RCC 7860 (cell line): ENCODE measurements around the gene P4HTM.

Experiments
- DNase-seq: peaks from one replicate; pipeline ENCODE4 v3.0.0-alpha.2; 2015; ENCODE audit warnings: low spot score
- FAIRE-seq: peaks from 2 replicates; lab custom pipeline; 2012; peaks lifted over from hg19 to GRCh38; lab: Jason Lieb, UNC

P4HTM gene, protein sequence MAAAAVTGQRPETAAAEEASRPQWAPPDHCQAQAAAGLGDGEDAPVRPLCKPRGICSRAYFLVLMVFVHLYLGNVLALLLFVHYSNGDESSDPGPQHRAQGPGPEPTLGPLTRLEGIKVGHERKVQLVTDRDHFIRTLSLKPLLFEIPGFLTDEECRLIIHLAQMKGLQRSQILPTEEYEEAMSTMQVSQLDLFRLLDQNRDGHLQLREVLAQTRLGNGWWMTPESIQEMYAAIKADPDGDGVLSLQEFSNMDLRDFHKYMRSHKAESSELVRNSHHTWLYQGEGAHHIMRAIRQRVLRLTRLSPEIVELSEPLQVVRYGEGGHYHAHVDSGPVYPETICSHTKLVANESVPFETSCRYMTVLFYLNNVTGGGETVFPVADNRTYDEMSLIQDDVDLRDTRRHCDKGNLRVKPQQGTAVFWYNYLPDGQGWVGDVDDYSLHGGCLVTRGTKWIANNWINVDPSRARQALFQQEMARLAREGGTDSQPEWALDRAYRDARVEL

DNA sequence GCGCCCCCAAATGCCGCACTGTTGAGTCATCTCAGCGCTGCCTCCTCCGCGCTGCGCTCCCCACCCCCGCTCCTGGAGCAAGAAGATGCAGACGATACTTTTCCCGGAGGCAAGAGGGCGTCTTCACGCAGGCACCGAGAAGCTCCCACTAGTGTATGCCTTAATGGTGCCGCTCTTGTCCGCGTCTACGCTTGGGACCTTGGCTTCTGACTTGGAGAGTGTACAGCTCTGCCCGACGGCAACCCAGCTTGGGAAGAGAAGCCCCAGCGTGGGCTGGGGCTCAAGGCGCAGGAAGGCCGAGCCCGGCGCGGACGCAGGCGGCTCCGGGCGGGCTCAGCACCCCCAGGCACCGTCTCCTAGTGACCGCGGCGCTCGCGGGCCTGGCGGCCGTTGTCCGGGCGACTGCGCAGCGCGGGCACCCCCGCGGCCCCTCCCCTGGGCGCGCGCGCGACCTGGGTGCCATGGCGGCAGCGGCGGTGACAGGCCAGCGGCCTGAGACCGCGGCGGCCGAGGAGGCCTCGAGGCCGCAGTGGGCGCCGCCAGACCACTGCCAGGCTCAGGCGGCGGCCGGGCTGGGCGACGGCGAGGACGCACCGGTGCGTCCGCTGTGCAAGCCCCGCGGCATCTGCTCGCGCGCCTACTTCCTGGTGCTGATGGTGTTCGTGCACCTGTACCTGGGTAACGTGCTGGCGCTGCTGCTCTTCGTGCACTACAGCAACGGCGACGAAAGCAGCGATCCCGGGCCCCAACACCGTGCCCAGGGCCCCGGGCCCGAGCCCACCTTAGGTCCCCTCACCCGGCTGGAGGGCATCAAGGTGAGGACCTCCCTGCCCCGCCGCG is at the start of gene P4HTM:
P4HTM (plus strand) TSS at position 446 of the 840 bp plus-strand sequence; CDS start at position 462, 16 bp downstream.
- peak; percentile 47 for FAIRE-seq
- DNase-seq = peak; percentile 85

DNA sequence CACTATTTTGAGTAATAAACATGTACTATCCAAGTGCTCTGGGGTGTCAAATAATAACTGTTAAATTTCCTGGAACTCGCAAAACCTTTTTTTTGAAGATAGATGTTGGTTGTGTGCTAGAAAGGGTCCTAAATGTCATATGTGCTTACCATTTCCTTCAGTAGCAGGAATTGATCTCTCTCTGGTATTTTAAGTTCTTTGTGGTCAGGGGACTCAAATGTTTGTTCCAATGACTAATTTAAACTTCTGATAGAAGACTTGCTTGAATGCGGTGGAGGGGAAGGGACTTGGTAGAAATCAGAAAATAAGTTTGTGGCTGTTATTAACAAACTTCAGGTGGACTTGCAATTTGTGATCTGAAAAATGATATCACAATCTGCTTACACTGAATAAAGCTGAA is 44.6 kb upstream of the P4HTM start:
- DNase-seq (no peak), FAIRE-seq (no peak)

DNA sequence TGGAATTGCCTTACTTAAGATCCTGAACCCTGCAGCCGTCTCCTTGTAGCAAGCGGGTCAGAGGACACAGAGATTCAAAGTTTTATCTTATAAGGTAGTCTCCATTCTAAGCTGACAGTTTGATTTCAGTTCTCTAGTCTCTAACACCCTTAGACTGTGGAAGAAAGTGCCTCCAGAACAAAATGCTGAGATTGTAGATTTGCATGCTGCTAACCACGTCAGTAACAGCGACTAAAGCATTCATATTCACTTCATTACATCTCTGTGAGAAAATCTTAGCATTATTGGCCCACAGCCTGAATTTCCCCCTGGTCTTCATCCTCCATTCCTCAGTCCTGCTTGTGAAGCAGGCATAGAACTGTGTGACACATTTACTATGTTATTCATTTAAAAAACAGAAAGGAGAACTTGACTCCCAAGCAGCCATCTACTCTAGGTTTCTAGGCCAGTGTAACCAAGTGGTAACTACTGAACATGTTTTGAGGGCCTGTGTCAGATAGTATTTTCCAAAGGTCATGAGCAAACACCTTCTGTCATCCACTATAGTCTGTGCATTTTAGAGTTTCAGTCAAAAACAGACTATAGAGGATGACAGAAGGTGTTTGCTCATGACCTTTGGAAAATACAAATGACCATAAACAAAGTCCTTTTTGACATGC is 44.0 kb upstream of the P4HTM start:
- DNase-seq (no peak), FAIRE-seq (no peak)

DNA sequence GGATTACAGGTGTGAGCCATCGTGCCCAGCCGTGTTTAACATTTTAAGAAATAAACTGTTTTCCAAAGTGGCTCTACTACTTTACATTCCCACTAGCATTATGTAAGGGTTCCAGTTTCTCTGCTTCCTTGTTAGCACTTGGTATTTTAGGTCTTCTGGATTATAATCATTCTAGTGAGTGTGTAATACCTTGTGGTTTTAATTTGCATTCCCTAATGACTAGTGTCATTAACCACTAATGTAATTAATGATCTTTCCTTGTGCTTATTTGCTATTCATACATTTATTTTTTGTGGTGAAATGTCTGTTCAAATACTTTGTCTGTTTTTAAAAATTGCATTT is 40.7 kb upstream of the P4HTM start:
- FAIRE-seq = no peak
- DNase-seq = no peak

DNA sequence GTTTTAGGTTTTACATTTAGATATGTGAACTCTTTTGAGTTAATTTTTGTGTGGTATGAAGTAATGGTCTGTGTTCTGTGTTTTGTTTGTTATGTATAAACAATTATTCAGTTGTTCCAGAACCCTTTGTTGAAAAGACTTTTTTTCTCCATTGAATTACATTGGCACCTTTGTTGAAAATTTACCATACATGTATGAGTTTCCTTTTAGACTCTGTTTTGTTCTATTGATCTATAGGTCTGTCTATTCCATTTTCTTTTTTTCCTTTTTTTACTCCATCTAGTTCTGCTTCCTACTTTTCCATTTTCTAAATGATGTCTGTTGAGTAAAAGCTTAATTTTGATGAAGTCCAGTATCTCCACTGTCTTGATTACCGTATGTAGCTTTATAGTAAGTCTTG is 40.0 kb upstream of the P4HTM start:
- FAIRE-seq (no peak), DNase-seq (no peak)

DNA sequence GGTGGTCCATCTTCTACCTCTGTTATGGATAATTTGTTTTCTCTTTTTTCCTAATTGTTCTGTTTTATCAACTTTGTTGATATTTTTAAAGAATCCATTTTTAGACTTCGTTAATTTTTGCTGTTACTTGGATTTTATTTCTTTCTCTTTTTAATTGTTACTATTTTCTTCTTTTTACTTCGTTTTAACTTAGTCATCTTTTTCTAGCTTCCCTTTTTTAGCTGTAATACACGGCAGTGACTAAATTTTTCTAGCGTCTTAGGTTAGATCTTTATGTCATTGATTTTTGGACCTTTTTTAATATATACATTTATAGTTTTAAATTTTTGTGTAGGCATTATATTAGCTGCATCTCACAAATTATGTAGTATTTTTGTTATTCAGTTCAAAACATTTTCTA is 38.3 kb upstream of the P4HTM start:
- FAIRE-seq (no peak), DNase-seq (no peak)

DNA sequence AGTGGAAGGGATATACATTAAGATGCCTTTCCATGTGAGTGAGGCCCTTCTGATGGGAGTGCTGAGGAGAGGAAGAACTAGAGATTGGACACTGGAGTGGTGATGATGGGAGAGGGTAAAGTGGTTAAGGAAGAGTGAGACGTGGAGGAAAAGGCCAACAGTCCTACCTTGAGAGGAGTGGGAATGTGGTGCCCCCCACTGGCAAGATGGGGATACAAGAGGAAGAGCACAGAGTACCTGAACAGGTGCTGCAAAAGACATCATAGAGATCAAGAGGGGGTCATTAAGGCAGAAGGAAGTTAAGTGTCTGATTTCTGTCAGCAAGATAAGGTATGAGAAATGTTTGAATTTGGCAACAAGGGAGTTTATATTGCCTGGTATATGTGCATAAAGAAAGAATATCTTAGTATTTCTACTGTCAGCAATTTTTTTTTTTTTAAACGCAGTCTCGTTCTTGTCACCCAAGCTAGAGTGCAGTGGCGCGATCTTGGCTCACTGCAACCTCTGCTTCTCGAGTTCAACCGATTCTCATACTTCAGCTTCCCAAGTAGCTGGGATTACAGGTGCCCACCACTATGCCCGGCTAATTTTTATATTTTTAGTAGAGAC is 37.4 kb upstream of the P4HTM start:
- FAIRE-seq = no peak
- DNase-seq = no peak

DNA sequence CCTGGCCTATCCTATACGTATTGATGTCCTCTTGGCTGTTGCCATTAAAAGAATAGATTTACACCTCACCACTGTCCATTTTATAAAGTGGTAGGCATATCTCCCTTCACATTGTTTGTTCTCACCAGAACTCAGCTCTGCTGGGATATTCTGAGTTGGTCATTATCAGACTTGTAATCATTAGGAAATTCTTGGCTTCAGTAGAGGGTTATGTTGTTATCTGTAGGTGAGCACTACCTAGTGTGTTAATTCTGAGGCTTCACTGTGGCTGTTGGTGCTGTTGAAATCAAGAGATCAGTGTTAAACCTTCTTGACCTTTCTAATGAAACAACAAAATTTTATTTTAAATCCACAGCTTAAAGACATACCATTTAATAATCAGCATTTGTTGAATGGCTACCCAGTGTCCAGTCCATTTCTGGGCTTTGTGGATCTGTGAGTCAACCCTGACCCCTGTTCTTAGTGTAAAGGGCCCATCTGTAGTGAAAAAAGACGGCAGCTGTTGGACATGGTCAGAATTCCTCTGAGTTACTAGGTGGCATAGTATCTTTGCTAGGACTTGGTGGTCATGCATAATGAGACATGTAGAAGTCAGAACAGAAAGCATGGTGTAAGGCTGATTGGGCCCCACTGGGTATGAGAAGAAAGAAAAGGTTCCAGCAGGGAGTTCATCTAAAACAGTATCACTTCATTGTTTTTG is 32.9 kb upstream of the P4HTM start:
- DNase-seq (no peak), FAIRE-seq (no peak)

DNA sequence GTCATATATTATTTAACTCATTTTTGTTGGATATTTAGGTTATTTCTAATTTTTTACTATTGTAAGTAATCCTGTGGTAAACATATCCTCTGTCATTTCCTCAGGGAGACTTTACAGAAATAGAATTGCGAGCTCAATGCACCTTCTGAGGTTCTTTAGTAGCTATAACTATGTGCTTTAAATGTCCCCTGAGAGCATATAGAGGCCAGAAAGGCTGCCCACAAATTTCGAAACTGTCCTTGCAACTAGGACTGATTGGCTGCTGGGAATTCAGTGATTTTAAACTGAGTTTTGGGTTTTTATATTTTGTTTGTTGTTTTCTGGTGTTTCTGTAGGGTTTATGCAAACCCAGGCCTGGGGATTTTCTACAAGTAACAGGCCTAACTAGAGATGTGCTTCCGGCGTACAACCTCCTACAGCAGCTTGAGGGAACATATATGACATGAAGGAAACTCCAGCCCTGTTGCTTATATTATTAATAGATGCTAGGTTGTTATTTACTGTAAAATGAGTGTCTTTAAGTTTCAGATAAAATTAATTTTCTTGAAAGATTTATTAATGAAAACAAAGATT is 29.1 kb upstream of the P4HTM start:
- FAIRE-seq = no peak

DNA sequence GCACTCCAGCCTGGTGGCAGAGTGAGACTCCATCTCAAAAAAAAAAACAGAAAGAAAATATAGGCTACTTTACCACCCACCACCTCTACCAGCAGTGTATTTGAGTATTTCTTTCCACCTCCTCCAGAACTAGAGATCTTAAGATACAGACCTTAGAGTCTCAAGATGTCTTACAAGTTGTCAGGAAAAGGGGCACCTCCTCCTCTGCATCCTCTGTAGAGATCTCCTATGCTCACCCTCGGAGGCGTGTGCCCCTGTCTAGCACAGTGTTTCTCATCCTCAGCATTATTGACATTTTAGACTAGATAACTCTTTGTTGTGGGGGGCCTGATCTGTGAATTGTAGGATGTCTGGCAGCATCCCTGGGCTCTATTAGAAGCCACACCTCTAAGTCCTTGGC is 27.7 kb upstream of the P4HTM start:
- DNase-seq = no peak
- FAIRE-seq = no peak

More for the DNA sequence above, 29.1 kb upstream of the P4HTM start:
- DNase-seq = no peak

DNA sequence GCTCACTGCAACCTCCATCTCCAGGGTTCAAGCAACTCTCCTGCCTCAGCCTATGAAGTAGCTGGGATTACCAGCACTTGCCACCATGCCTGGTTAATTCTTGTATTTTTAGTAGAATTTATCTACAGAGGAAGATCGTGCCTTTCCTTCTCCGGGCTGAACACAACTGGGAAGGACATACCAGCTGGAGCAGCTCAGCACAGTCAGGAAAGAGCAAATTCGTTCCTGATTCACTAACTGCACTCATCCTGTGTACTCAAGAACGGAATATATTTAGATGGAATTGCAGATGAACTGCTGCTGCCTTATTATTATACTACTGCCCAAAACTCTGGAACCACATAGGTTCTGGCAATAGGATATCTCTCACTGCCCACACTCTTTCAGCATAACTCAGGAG is 27.1 kb upstream of the P4HTM start:
- DNase-seq (no peak), FAIRE-seq (no peak)

DNA sequence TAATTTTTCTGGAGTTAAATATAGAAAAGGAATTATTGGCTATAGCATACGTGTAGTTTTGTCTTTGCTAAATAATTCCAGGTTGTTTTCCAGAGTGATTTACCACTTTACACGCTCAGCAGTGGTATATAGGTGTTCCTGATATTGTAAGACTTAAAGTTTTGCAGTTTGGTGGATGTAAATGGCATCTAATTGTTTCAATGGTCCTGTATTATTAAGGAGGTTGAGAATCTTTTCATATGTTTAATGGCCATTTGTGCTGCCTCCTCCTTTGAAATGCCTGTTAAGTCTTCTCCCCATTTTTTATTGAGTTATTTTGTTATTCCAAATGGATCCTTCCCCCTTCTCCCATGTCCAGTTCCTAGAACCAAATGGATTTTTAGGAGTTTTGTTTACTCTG is 26.4 kb upstream of the P4HTM start:
- no peak for FAIRE-seq
- no peak for DNase-seq

DNA sequence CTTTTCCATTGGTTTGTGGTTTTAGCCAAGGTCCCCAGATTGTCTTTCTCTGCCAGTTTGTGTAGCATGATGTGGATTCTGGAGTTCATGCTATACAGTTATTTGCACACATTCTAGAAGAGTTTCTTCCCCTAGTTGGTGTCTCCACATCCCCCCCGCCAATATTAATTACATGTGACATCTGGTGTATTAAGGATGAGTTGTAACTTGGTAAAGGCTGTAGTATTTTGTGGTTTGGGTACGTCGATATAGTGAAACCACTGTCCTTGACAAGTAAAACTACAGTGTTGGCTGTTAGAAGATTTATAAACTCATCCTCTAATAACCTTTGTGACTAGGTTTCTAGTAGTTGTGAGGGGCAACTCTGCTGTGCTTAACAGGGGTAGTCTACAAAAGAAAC is 23.7 kb upstream of the P4HTM start:
- DNase-seq = no peak
- FAIRE-seq = no peak

DNA sequence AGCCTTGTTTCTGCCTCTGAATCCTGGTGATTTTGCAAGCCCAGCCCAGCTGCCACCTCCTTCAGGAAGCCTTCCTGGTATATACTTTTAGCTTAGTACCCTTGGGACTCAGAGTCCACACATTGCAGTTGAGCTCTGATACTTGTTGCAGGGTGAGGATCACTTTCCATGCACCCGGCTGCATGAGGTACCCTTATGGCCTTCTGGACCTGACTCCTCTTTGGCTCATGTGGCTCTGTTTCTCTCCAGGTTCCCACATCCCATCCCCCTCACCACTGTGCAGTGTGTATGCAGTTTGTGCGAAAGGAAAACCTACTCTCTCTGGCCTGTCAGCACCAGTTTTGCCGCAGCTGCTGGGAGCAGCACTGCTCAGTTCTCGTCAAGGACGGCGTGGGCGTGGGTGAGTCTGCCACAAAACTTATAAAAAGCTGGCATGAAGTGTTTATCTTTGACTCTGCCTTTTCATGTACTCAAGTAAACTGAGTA is 23.1 kb upstream of the P4HTM start:
- DNase-seq = no peak

DNA sequence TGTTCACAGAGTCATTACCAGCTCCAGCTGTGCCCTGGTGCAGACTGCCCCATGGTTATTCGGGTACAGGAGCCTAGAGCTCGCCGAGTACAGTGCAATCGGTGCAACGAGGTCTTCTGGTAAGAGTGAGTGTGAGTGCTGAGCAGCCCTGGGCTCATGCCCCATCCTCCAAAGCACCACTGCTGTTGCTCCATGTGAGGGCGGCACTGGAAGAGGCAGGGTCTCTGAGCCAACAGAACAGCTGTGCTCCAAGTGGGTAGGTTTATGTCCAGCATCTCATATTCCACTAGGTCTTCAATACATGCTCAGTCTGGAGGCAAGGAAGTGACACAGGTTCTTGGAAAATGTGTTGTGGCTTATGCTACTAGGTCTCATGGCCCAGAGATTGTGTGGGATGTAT is 19.5 kb upstream of the P4HTM start:
- FAIRE-seq (no peak), DNase-seq (no peak)

More for the DNA sequence above, 23.1 kb upstream of the P4HTM start:
- FAIRE-seq = no peak

DNA sequence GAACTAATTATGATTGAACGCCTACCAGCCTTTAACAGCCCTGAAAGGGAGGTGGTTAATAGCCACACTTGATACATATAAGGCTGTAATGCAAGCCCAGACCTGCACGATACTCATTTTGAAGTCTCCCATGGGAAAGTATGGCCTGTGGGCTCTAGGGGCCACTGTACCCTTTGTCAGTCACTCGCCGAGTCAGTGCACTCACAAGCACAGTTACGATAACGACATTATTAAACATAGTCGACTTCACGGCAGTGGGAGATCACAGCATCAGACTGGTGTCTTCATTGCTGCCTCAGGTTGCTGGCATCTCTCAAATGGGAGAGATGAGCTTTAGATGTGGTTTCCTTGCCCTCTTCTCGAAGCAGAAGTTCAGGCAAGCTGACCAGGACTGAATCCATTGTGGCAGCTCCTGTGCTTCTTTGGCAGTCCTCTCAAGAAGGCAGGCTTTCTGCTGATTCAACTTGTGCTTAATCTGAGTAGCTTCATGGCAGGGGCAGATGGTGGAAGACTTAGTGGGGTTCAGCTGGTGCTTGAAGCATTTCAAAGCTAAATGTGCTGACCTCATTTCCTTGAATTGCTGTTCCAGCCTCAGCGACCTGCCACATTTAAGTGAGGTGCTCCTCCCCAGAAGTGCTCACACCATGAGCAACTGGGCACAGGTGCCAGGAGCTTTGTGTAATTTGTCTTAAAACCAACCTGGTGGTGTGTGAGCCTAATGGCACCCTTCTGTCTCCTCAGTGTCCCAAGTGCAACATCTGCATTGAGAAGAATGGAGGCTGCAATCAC is 15.8 kb upstream of the P4HTM start:
- no peak for DNase-seq

DNA sequence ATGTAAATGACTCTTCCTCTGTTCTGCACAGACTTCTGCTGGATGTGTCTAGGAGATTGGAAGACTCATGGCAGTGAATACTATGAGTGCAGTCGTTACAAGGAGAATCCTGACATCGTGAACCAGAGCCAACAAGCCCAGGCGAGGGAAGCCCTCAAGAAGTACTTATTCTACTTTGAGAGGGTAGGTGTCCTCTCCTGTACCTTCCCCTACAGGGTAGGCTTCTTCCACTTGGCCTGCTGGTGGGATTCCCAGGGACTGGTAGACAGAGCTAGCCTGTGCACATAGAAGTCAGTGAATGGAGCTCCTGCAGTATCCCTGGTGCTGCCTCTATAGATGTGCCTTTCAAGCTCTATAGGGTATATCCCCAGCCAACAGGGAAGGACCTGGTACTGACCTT is 10.6 kb upstream of the P4HTM start:
- no peak for DNase-seq
- FAIRE-seq = no peak

More for the DNA sequence above, 15.8 kb upstream of the P4HTM start:
- FAIRE-seq = no peak

DNA sequence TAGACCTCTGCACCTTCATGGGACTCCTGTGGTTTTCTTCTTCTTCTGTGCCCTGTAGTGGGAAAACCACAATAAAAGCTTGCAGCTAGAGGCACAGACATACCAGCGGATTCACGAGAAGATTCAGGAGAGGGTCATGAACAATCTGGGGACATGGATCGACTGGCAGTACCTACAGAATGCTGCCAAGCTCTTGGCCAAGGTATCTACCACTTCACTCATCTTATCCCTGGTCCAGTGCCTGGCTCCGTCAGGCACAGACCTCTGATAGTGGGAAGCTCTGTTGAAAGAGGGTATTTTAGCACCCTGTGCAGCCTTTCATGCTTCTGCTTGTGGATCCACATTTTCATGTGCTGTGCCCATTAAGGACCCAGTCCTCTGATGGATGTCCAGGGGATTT is 9.7 kb upstream of the P4HTM start:
- FAIRE-seq (no peak), DNase-seq (no peak)

DNA sequence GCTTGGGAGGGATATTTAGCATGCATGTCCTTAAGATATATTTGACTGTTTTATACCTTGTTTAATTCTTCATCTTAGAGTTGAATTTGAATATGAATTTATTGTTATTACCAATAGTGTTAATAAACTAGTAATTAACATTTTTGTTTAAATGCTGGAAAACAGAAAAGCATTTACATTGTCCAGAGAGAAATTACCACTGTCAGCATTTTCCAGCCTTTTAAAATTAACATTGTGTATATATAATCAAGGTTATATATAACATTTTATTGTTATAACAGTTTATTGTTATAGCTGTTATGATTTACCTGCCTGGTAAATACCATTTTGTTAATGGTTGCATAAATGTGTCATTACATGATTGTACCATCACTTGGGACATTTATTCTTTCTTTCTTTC is 8.0 kb upstream of the P4HTM start:
- FAIRE-seq (no peak), DNase-seq (no peak)
